H9 (cell line): ENCODE data around the gene SOX3. TPM values are rescaled to one million over a fixed set of nuclear protein-coding genes. Genes with fewer than 3 reads are reported as not detected.

Experiments
- DNase-seq: peaks from one replicate; pipeline ENCODE4 v3.0.0-alpha.2; 2017
- H2AFZ ChIP-seq: one replicate; pipeline ENCODE4 v1.6.1; 2013; ENCODE audit warnings: mild to moderate bottlenecking, low read length, control low read depth, moderate library complexity
- H2AK5ac ChIP-seq: 2 replicates; pipeline ENCODE4 v1.6.1; 2013; ENCODE audit warnings: low read length, control low read depth, mixed read lengths; ENCODE audit not compliant: insufficient read length
- H2BK120ac ChIP-seq: one replicate; pipeline ENCODE4 v1.6.1; 2013; ENCODE audit warnings: low read depth, mild to moderate bottlenecking, low read length, control low read depth, inconsistent platforms; ENCODE audit not compliant: poor library complexity, severe bottlenecking
- H2BK12ac ChIP-seq: 2 replicates; pipeline ENCODE4 v1.6.1; 2013; ENCODE audit warnings: low read length, control low read depth, mixed read lengths, low read depth; ENCODE audit not compliant: insufficient read length
- H2BK15ac ChIP-seq: 2 replicates; pipeline ENCODE4 v1.6.1; 2013; ENCODE audit warnings: low read depth, low read length, control low read depth
- H2BK20ac ChIP-seq: one replicate; pipeline ENCODE4 v1.6.1; 2013; ENCODE audit warnings: low read depth, mild to moderate bottlenecking, low read length, control low read depth, inconsistent platforms; ENCODE audit not compliant: poor library complexity, severe bottlenecking
- H2BK5ac ChIP-seq: 2 replicates; pipeline ENCODE4 v1.6.1; 2013; ENCODE audit warnings: low read length, control low read depth, mixed read lengths; ENCODE audit not compliant: insufficient read length
- H3K14ac ChIP-seq: 2 replicates; pipeline ENCODE4 v1.6.1; 2013; ENCODE audit warnings: low read length, control low read depth; ENCODE audit not compliant: insufficient read depth
- H3K18ac ChIP-seq: 2 replicates; pipeline ENCODE4 v1.6.1; 2013; ENCODE audit warnings: low read depth, mild to moderate bottlenecking, mixed read lengths, low read length, control low read depth; ENCODE audit not compliant: insufficient read length
- H3K23ac ChIP-seq: 2 replicates; pipeline ENCODE4 v1.6.1; 2013; ENCODE audit warnings: low read length, control low read depth, mixed read lengths, low read depth; ENCODE audit not compliant: insufficient read length
- H3K23me2 ChIP-seq: 2 replicates; pipeline ENCODE4 v1.6.1; 2013; ENCODE audit warnings: low read depth, mild to moderate bottlenecking, mixed read lengths, low read length, control low read depth; ENCODE audit not compliant: insufficient read length, poor library complexity, severe bottlenecking
- H3K27ac ChIP-seq: 2 replicates; pipeline ENCODE4 v1.5.1; 2013; ENCODE audit warnings: low read length, control low read depth, mixed read lengths, low read depth; ENCODE audit not compliant: insufficient read length
- H3K27me3 ChIP-seq: 2 replicates; pipeline ENCODE4 v1.6.1; 2013; ENCODE audit warnings: low read length, control low read depth, inconsistent platforms; ENCODE audit not compliant: insufficient read depth
- H3K4ac ChIP-seq: 2 replicates; pipeline ENCODE4 v1.6.1; 2013; ENCODE audit warnings: low read depth, mild to moderate bottlenecking, control low read depth, inconsistent platforms, low read length, moderate library complexity
- H3K4me1 ChIP-seq: 2 replicates; pipeline ENCODE4 v1.6.1; 2013; ENCODE audit warnings: low read length, control low read depth, inconsistent platforms; ENCODE audit not compliant: insufficient read depth
- H3K4me2 ChIP-seq: 2 replicates; pipeline ENCODE4 v1.6.1; 2013; ENCODE audit warnings: low read length, control low read depth, mixed read lengths; ENCODE audit not compliant: insufficient read length, insufficient read depth
- H3K56ac ChIP-seq: 2 replicates; pipeline ENCODE4 v1.6.1; 2013; ENCODE audit warnings: low read depth, mild to moderate bottlenecking, mixed read lengths, low read length, control low read depth; ENCODE audit not compliant: insufficient read length
- H3K79me1 ChIP-seq: 2 replicates; pipeline ENCODE4 v1.6.1; 2013; ENCODE audit warnings: low read depth, mild to moderate bottlenecking, moderate library complexity, low read length, control low read depth, inconsistent platforms; ENCODE audit not compliant: insufficient read depth, poor library complexity, severe bottlenecking
- H3K79me2 ChIP-seq: 2 replicates; pipeline ENCODE4 v1.6.1; 2013; ENCODE audit warnings: low read length, control low read depth, inconsistent platforms; ENCODE audit not compliant: insufficient read depth
- H3K9ac ChIP-seq: 2 replicates; pipeline ENCODE4 v1.6.1; 2013; ENCODE audit warnings: low read length, control low read depth, mixed read lengths; ENCODE audit not compliant: insufficient read length; ENCODE audit errors: extremely low read depth
- H3K9me3 ChIP-seq: one replicate; pipeline ENCODE4 v1.6.1; 2013; ENCODE audit warnings: low read depth, low read length, inconsistent platforms; ENCODE audit not compliant: control insufficient read depth
- H3T11ph ChIP-seq: one replicate; pipeline ENCODE4 v1.6.1; 2013; ENCODE audit warnings: mild to moderate bottlenecking, low read length, control low read depth, inconsistent platforms
- H4K20me1 ChIP-seq: one replicate; pipeline ENCODE4 v1.6.1; 2013; ENCODE audit not compliant: control insufficient read depth, insufficient read length, insufficient read depth
- H4K5ac ChIP-seq: 2 replicates; pipeline ENCODE4 v1.6.1; 2013; ENCODE audit warnings: low read depth, mild to moderate bottlenecking, mixed read lengths, low read length, control low read depth; ENCODE audit not compliant: insufficient read length
- H4K8ac ChIP-seq: replicated peaks from 2 replicates; pipeline ENCODE4 v1.6.1; 2013; ENCODE audit warnings: low read length, control low read depth, mixed read lengths, low read depth; ENCODE audit not compliant: insufficient read length
- H4K91ac ChIP-seq: 2 replicates; pipeline ENCODE4 v1.6.1; 2013; ENCODE audit warnings: low read depth, mild to moderate bottlenecking, moderate library complexity, mixed read lengths, low read length, control low read depth; ENCODE audit not compliant: insufficient read length
- H3K27ac Mint-ChIP-seq, 3 experiments: 2 replicates in 2 of 3; 3 replicates in 1 of 3; pipeline ENCODE4 v1.8.0; 2020 to 2021; ENCODE audit warnings: mixed read lengths in 3 of 3, mild to moderate bottlenecking in 1 of 3, moderate library complexity in 1 of 3
- H3K27me3 Mint-ChIP-seq: 2 replicates; pipeline ENCODE4 v1.8.0; 2021; ENCODE audit warnings: low read depth, mild to moderate bottlenecking, moderate library complexity, mixed read lengths
- H3K36me3 Mint-ChIP-seq, 3 experiments: 2 replicates in 2 of 3; 3 replicates in 1 of 3; pipeline ENCODE4 v1.8.0; 2020 to 2021; ENCODE audit warnings: low read depth in 3 of 3, mixed read lengths in 3 of 3; ENCODE audit not compliant: insufficient read depth in 1 of 3
- H3K4me1 Mint-ChIP-seq, 2 experiments: 2 replicates each; pipeline ENCODE4 v1.8.0; 2020; ENCODE audit warnings: mixed read lengths in 2 of 2
- H3K4me3 Mint-ChIP-seq, 2 experiments: 2 replicates in 1 of 2; 3 replicates in 1 of 2; pipeline ENCODE4 v1.8.0; 2020 to 2021; ENCODE audit warnings: mild to moderate bottlenecking in 2 of 2, mixed read lengths in 2 of 2, moderate library complexity in 1 of 2
- H3K9me3 Mint-ChIP-seq, 2 experiments: 2 replicates in 1 of 2; 3 replicates in 1 of 2; pipeline ENCODE4 v1.8.0; 2020; ENCODE audit warnings: mild to moderate bottlenecking in 2 of 2, mixed read lengths in 2 of 2, moderate library complexity in 1 of 2
- WGBS: extraction: QIAGEN DNeasy Blood & Tissue Kit; methylation state at CpG from one replicate; pipeline ENCODE4 v1.1.7; 2013; ENCODE audit warnings: missing lambda C conversion rate, low lambda C conversion rate, mixed read lengths; ENCODE audit not compliant: insufficient read length; ENCODE audit errors: extremely low coverage; 5-methylcytosine and 5-hydroxymethylcytosine counted together
- total RNA-seq: library from RNA; stranded (reverse); gene quantifications from 2 replicates; pipeline ENCODE4 v1.2.1, GENCODE V29; 2021
- TF ChIP-seq, protein P1 (sequence below): fragments of 200-600 bp; sonication (generic); conservative IDR thresholded peaks from 3 replicates; pipeline ENCODE4 v1.8.0; 2021; ENCODE audit warnings: antibody characterized with exemption, mild to moderate bottlenecking

Gene SOX3
- total RNA-seq, 1 experiment from 2014 or later = 7.7 TPM

DNA sequence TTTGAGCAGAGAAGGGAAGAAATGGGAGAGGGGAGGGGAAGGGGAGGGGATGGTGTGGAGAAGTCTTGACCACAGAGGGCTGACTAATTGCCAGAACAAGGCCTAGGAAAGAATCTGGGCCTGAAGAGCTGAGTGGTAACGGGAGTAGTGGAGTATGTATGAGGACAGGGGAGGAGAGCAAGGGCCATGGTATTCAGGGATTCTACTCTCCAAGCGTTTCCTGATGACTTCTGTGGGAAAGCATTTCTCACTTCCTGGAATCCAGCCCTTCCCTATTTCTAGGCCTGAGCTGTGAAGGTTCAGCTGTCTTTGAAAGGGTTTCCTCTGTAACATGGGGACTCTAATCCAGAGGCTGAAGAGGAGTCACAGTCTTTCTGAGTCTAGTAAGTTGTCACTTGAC is 19.7 kb upstream of the SOX3 start:
- Mint-ChIP-seq H3K27ac (peak overlapping the region; percentile 58 to 96 (median 80); a peak in 6 of 7 replicates), H3K9me3 (no peaks in the 10 kb centered on the region; a peak in 1 of 5 replicates), H3K36me3 (no peaks in the 10 kb centered on the region; a peak in 1 of 7 replicates), H3K4me1 (peaks cover 43 to 53% of the 10 kb centered on the region in 2 experiments), H3K4me3 (no peak overlapping the region), H3K27me3 (no peaks in the 10 kb centered on the region; the same call in 1 of the 2 replicates)
- Histone ChIP-seq H2AK5ac (no peak overlapping the region), H2BK5ac (no peak overlapping the region), H4K91ac (no peak overlapping the region), H3K4me2 (no peak overlapping the region), H3T11ph (no peak overlapping the region), H3K9ac (no peak overlapping the region), H3K9me3 (no peaks in the 10 kb centered on the region), H3K23me2 (no peaks in the 10 kb centered on the region), H3K27me3 (no peaks in the 10 kb centered on the region; the same call in 1 of the 2 replicates), H3K4me1 (peaks cover 8% of the 10 kb centered on the region; the same call in 1 of the 2 replicates), H3K18ac (no peak overlapping the region), H4K20me1 (no peaks in the 10 kb centered on the region), H2AFZ (no peak overlapping the region), H3K79me1 (no peaks in the 10 kb centered on the region), H3K14ac (no peak overlapping the region), H3K56ac (no peak overlapping the region), H3K4ac (no peak overlapping the region), H3K79me2 (no peaks in the 10 kb centered on the region), H2BK20ac (no peak overlapping the region), H4K8ac (no peak overlapping the region), H2BK12ac (no peak overlapping the region), H2BK120ac (no peak overlapping the region), H3K23ac (no peak overlapping the region), H4K5ac (no peak overlapping the region), H3K27ac (peak overlapping the region; percentile 94), H2BK15ac (no peak overlapping the region)
- DNase-seq = peak; percentile 25
- TF ChIP-seq, protein P1, sequence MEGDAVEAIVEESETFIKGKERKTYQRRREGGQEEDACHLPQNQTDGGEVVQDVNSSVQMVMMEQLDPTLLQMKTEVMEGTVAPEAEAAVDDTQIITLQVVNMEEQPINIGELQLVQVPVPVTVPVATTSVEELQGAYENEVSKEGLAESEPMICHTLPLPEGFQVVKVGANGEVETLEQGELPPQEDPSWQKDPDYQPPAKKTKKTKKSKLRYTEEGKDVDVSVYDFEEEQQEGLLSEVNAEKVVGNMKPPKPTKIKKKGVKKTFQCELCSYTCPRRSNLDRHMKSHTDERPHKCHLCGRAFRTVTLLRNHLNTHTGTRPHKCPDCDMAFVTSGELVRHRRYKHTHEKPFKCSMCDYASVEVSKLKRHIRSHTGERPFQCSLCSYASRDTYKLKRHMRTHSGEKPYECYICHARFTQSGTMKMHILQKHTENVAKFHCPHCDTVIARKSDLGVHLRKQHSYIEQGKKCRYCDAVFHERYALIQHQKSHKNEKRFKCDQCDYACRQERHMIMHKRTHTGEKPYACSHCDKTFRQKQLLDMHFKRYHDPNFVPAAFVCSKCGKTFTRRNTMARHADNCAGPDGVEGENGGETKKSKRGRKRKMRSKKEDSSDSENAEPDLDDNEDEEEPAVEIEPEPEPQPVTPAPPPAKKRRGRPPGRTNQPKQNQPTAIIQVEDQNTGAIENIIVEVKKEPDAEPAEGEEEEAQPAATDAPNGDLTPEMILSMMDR = no peak
- WGBS = no CpG with 5 or more reads among the region's 2 CpGs
